Fibroblast of skin of back (primary cell): Measurements from ENCODE around the gene MARCHF2.
"Not testable (repeated sequence)": the region's sequence is repeated elsewhere in the genome, so short reads cannot be mapped to it uniquely, and the experiment has no call there.

Experiments
- DNase-seq: peaks from one replicate; pipeline ENCODE4 v3.0.0-alpha.2; 2013

MARCHF2 gene

GRCh38 chr19:8413629-8413995 is 507 bp downstream of the MARCHF2 start:
- no peak for DNase-seq

GRCh38 chr19:8416796-8417195 is 3.7 kb downstream of the MARCHF2 start:
- no peak for DNase-seq

GRCh38 chr19:8421484-8422461 is 8.7 kb downstream of the MARCHF2 start:
- DNase-seq: no peak

GRCh38 chr19:8423817-8424223 is 10.7 kb downstream of the MARCHF2 start:
- peak; percentile 99 for DNase-seq

GRCh38 chr19:8425331-8425730 is 12.2 kb downstream of the MARCHF2 start:
- DNase-seq: not testable (repeated sequence)

- no peak for DNase-seq
Measured at GRCh38 chr19:8426283-8426682, 13.2 kb downstream of the MARCHF2 start.

GRCh38 chr19:8429044-8429443 is 15.9 kb downstream of the MARCHF2 start:
- DNase-seq: no peak

GRCh38 chr19:8429826-8430225 is 16.7 kb downstream of the MARCHF2 start:
- no peak for DNase-seq

- no peak for DNase-seq
Measured at GRCh38 chr19:8430650-8431049, 17.5 kb downstream of the MARCHF2 start.

- DNase-seq: no peak
Measured at GRCh38 chr19:8438236-8438635, 25.1 kb downstream of the MARCHF2 start.

- DNase-seq: no peak
Measured at GRCh38 chr19:8441725-8442544, 28.8 kb downstream of the MARCHF2 start.

GRCh38 chr19:8444140-8444676 is 31.1 kb downstream of the MARCHF2 start:
- not testable (repeated sequence) for DNase-seq

- peak; percentile 96 for DNase-seq
Measured at GRCh38 chr19:8444677-8445487, 31.8 kb downstream of the MARCHF2 start, which contains the start of gene HNRNPM. HNRNPM (plus strand) TSS chr19:8444975; CDS start chr19:8444999, 24 bp downstream.

- DNase-seq: peak; percentile 29
Measured at GRCh38 chr19:8445488-8446001, 32.4 kb downstream of the MARCHF2 start.

- DNase-seq: no peak
Measured at GRCh38 chr19:8446061-8446709, 33.1 kb downstream of the MARCHF2 start.

- no peak for DNase-seq
Measured at GRCh38 chr19:8449830-8450229, 36.7 kb downstream of the MARCHF2 start.

- no peak for DNase-seq
Measured at GRCh38 chr19:8451377-8451776, 38.3 kb downstream of the MARCHF2 start.

- DNase-seq: peak; percentile 45
Measured at GRCh38 chr19:8451885-8452284, 38.8 kb downstream of the MARCHF2 start.

GRCh38 chr19:8452446-8453123 is 39.5 kb downstream of the MARCHF2 start:
- DNase-seq: no peak

- DNase-seq: no peak
Measured at GRCh38 chr19:8453616-8454015, 40.5 kb downstream of the MARCHF2 start.

- DNase-seq: no peak
Measured at GRCh38 chr19:8454218-8454617, 41.1 kb downstream of the MARCHF2 start.
